HG02852 (cell line): ENCODE results near the gene ROMO1.
"Not testable (repeated sequence)": the region's sequence is repeated elsewhere in the genome, so short reads cannot be mapped to it uniquely, and the experiment has no call there.

Source experiments
- ATAC-seq: cut with Tn5 transposase; IDR thresholded peaks from one replicate; pipeline ENCODE4 v1.9.1; 2021; ENCODE audit warnings: mild to moderate bottlenecking, moderate library complexity; ENCODE audit not compliant: unreplicated experiment

Gene ROMO1

GRCh38 chr20:35709259-35709658 is 10.1 kb downstream of the ROMO1 start:
- ATAC-seq: no peak

GRCh38 chr20:35710039-35710438 is 10.8 kb downstream of the ROMO1 start:
- no peak for ATAC-seq

GRCh38 chr20:35710884-35711587 is 11.8 kb downstream of the ROMO1 start:
- ATAC-seq: no peak

- ATAC-seq: no peak
These were observed 12.5 kb downstream of the ROMO1 start for GRCh38 chr20:35711588-35712209.

GRCh38 chr20:35713120-35713519 is 13.9 kb downstream of the ROMO1 start:
- ATAC-seq: not testable (repeated sequence)

- no peak for ATAC-seq
These were observed 14.9 kb downstream of the ROMO1 start for GRCh38 chr20:35714127-35714526.

- no peak for ATAC-seq
These were observed 16.4 kb downstream of the ROMO1 start for GRCh38 chr20:35715652-35716051.

GRCh38 chr20:35716330-35716729 is 17.1 kb downstream of the ROMO1 start:
- no peak for ATAC-seq

GRCh38 chr20:35718321-35718720 is 19.1 kb downstream of the ROMO1 start:
- not testable (repeated sequence) for ATAC-seq

GRCh38 chr20:35718972-35719635 is 19.9 kb downstream of the ROMO1 start:
- no peak for ATAC-seq

- ATAC-seq: no peak
These were observed 20.5 kb downstream of the ROMO1 start for GRCh38 chr20:35719717-35720116.

- ATAC-seq: no peak
These were observed 21.2 kb downstream of the ROMO1 start for GRCh38 chr20:35720165-35721123.

GRCh38 chr20:35721219-35721618 is 22.0 kb downstream of the ROMO1 start:
- ATAC-seq: no peak

- ATAC-seq: no peak
These were observed 22.4 kb downstream of the ROMO1 start for GRCh38 chr20:35721621-35722020.

GRCh38 chr20:35723275-35723639 is 24.1 kb downstream of the ROMO1 start:
- ATAC-seq: not testable (repeated sequence)

- ATAC-seq: not testable (repeated sequence)
These were observed 24.6 kb downstream of the ROMO1 start for GRCh38 chr20:35723652-35724320.

- no peak for ATAC-seq
These were observed 25.4 kb downstream of the ROMO1 start for GRCh38 chr20:35724321-35725230.

GRCh38 chr20:35726842-35727711 is 27.9 kb downstream of the ROMO1 start:
- no peak for ATAC-seq
